ENCODE measurements around the gene DGLUCY. TPM values are rescaled to one million over a fixed set of nuclear protein-coding genes. Genes with fewer than 3 reads are reported as not detected.

DGLUCY gene
- total RNA-seq, 2 experiments from 2014 or later, result 52.3 to 59.3 TPM

DNA sequence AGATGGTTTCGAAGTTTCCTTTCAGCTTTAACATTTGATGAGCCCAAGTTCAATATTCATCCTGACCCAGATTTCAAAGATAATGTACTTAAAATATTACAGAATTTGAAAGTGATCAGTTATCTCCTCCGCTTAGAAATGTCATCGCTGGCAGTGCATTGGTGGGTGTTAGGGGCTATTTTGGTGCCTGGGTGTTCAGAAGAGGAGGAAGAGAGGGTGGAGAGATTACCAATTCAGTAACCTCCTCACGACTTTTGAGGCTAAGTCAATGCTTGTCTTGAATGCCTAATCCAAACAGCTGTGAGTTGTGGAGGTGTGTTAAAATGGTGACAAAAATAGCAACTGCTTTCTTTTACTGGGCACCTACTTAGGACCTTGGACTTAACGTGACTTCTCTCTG, 13.8 kb upstream of the DGLUCY start:
- ATAC-seq (no peak), DNase-seq (no peak)
- no peaks in the 10 kb centered on the region for H3K27me3 Mint-ChIP-seq
- no peaks in the 10 kb centered on the region for H3K36me3 Mint-ChIP-seq (ENCODE audit: low read depth)
- no peak overlapping the region for H3K4me3 Mint-ChIP-seq
- ChIA-PET POLR2A (interaction anchor here (0.6 to 2.6 kb wide), 5 partner anchors 10 to 40 kb away, joined by 3 to 11 read pairs (median 3); no protein-coding TSS in a partner anchor), CTCF (interaction anchor here (1.0 kb wide), 1 partner anchor 11 kb away, joined by 3 read pairs; no protein-coding TSS in a partner anchor)
- H3K9me3 Mint-ChIP-seq, result no peaks in the 10 kb centered on the region
- H3K4me1 Mint-ChIP-seq (ENCODE audit: low read depth), result peaks cover 4% of the 10 kb centered on the region
- intact Hi-C loops (cut with micrococcal nuclease), result no loop called here
- H3K27ac Mint-ChIP-seq, result peak overlapping the region; percentile 54
- TF ChIP-seq, protein P1, sequence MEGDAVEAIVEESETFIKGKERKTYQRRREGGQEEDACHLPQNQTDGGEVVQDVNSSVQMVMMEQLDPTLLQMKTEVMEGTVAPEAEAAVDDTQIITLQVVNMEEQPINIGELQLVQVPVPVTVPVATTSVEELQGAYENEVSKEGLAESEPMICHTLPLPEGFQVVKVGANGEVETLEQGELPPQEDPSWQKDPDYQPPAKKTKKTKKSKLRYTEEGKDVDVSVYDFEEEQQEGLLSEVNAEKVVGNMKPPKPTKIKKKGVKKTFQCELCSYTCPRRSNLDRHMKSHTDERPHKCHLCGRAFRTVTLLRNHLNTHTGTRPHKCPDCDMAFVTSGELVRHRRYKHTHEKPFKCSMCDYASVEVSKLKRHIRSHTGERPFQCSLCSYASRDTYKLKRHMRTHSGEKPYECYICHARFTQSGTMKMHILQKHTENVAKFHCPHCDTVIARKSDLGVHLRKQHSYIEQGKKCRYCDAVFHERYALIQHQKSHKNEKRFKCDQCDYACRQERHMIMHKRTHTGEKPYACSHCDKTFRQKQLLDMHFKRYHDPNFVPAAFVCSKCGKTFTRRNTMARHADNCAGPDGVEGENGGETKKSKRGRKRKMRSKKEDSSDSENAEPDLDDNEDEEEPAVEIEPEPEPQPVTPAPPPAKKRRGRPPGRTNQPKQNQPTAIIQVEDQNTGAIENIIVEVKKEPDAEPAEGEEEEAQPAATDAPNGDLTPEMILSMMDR (IDR thresholded peaks at IDR 0.05), result no peak

DNA sequence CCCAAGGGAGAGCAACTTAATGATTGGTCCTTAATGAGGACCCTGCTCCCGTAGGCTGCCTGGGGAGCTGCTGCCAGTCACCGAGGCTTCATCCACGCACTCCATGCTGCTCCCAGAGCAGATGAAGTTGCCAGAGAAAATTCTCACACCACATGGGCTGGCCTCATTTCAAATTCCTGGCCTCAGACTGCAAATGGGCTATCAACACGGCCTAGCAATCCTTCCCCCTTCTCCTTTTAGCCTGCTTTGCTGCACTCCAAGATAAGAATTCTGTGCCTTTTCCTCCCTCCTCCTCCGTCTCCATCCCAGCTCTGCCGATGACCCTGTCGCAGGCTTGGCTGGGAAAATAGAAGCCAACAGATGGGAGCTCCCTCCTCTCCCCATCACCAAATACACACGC, 10.8 kb upstream of the DGLUCY start:
- Mint-ChIP-seq H3K36me3 (ENCODE audit: low read depth) (no peaks in the 10 kb centered on the region), H3K9me3 (no peaks in the 10 kb centered on the region), H3K27me3 (no peaks in the 10 kb centered on the region), H3K4me1 (ENCODE audit: low read depth) (peaks cover 12% of the 10 kb centered on the region), H3K27ac (no peak overlapping the region), H3K4me3 (no peak overlapping the region)
- ATAC-seq (no peak), DNase-seq (no peak)
- ChIA-PET POLR2A (no interaction called here), CTCF (no interaction called here)
- intact Hi-C loops (cut with micrococcal nuclease), result no loop called here
- TF ChIP-seq, protein P1 (IDR thresholded peaks at IDR 0.05), result no peak

DNA sequence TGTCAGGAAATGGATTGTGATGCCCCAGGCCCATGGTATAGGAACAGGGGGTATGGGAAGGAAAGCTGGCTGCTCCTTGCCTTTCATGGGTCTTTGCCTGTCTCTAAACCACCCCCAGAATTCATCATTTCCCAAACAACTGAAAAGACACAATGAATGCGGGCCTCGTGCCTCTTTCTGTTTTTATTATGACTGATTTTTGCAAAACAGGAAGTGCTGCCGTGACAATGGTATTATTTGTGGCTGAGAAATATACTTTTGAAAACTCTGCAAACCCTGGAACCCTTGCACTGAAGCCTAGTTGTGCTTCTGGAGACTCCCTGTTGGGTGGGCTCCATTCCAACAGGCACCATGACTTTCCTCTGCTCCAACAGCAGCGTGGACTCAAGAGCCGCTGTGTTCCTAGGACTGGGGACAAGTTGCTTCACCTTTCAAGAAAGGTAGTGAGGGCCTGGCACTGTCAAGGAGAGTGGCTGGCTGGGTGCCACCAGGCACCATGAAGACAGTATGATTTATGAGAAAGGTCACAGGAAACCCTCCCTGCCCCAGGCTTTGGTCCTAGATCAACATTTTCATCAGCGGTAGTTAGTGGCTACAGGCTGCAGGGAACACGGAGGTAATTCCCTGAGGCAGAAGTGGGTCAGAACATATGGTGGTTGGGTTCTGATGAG, 4.8 kb upstream of the DGLUCY start:
- Mint-ChIP-seq H3K4me1 (ENCODE audit: low read depth) (peaks cover 45% of the 10 kb centered on the region), H3K27me3 (no peaks in the 10 kb centered on the region), H3K36me3 (ENCODE audit: low read depth) (peaks cover 6% of the 10 kb centered on the region), H3K4me3 (peak overlapping the region; percentile 22), H3K9me3 (no peaks in the 10 kb centered on the region), H3K27ac (peak overlapping the region; percentile 87)
- ATAC-seq (peak; percentile 17), DNase-seq (peak; percentile 58)
- TF ChIP-seq, protein P1 (IDR thresholded peaks at IDR 0.05), result no peak
- ChIA-PET CTCF (no interaction called here), POLR2A (no interaction called here)
- intact Hi-C loops (cut with micrococcal nuclease), result no loop called here

DNA sequence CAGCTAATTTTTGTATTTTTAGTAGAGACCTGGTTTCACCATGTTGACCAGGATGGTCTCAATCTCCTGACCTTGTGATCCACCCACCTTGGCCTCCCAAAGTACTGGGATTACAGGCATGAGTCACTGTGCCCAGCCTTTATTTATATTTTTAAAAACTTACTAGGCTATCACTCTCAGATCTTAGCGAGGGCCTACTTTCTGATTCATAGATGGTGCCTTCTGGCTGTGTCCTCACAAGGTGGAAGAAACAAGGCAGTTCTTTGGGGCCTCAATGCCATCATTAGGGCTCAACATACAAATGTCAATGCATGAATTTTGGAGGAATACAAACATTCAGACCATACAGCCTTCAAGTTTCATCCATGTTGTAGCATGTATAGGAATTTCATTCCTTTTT, 2.4 kb upstream of the DGLUCY start:
- DNase-seq, result no peak
- H3K4me1 Mint-ChIP-seq (ENCODE audit: low read depth), result peaks cover 54% of the 10 kb centered on the region
- H3K27ac Mint-ChIP-seq, result no peak overlapping the region

DNA sequence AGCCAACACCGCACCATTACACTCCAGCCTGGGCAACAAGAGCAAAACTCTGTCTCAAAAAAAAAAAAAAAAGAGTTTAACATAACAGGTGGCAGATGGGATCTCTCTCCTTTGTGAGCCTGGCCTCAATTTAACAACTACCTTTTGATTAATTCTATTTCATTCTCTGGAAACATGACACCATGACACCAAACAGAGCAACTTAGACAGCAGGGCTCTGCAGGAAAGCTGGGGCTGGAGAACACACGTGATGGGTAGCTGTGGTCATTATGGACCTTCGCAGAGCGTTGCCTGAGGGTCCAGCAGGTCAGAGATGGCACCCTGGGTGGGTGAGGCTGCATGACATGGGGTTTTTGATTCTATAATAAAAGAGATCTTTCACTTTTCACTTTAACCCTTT, 1.7 kb upstream of the DGLUCY start:
- intact Hi-C loops (cut with micrococcal nuclease), result no loop called here
- DNase-seq (no peak), ATAC-seq (no peak)
- peaks cover 27% of the 10 kb centered on the region for H3K36me3 Mint-ChIP-seq (ENCODE audit: low read depth)
- peak overlapping the region; percentile 68 for H3K27ac Mint-ChIP-seq
- no peaks in the 10 kb centered on the region for H3K9me3 Mint-ChIP-seq
- no peaks in the 10 kb centered on the region for H3K27me3 Mint-ChIP-seq
- peaks cover 60% of the 10 kb centered on the region for H3K4me1 Mint-ChIP-seq (ENCODE audit: low read depth)
- H3K4me3 Mint-ChIP-seq, result peak overlapping the region; percentile 52
- ChIA-PET POLR2A (interaction anchor here (1.1 to 3.2 kb wide), 2 partner anchors 33 to 34 kb away, joined by 3 to 20 read pairs; no protein-coding TSS in a partner anchor), CTCF (interaction anchor here (1.8 to 4.4 kb wide), 2 partner anchors 34 to 49 kb away, joined by 9 to 36 read pairs; partner anchors contain the start of gene RPS6KA5)
- TF ChIP-seq, protein P1 (IDR thresholded peaks at IDR 0.05), result no peak

More for the DNA sequence above, 2.4 kb upstream of the DGLUCY start:
- H3K9me3 Mint-ChIP-seq, result no peaks in the 10 kb centered on the region
- CTCF ChIA-PET, result no interaction called here
- intact Hi-C loops (cut with micrococcal nuclease), result no loop called here
- TF ChIP-seq, protein P1 (IDR thresholded peaks at IDR 0.05), result no peak
- H3K36me3 Mint-ChIP-seq (ENCODE audit: low read depth), result peaks cover 22% of the 10 kb centered on the region
- POLR2A ChIA-PET, result interaction anchor here (1.1 kb wide), 1 partner anchor 33 kb away, joined by 3 read pairs; no protein-coding TSS in a partner anchor
- H3K4me3 Mint-ChIP-seq, result no peak overlapping the region
- no peak for ATAC-seq
- no peaks in the 10 kb centered on the region for H3K27me3 Mint-ChIP-seq
